T-helper 2 cell (primary cell): ENCODE results near the gene CENATAC.
"Not testable (repeated sequence)": the region's sequence is repeated elsewhere in the genome, so short reads cannot be mapped to it uniquely, and the experiment has no call there.

Experiments used
- DNase-seq, 5 experiments: peaks; one replicate each; pipeline versions ENCODE4 v3.0.0 to v3.0.0-alpha.2; 2012 to 2022
- total RNA-seq, 2 donors: gene quantifications; one replicate each; lab custom pipeline; 2026; lab: John Stamatoyannopoulos, UW

CENATAC gene, protein sequence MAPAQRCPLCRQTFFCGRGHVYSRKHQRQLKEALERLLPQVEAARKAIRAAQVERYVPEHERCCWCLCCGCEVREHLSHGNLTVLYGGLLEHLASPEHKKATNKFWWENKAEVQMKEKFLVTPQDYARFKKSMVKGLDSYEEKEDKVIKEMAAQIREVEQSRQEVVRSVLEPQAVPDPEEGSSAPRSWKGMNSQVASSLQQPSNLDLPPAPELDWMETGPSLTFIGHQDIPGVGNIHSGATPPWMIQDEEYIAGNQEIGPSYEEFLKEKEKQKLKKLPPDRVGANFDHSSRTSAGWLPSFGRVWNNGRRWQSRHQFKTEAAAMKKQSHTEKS
- 82.2 to 98.2 reads per million in 2 donors for total RNA-seq

DNA sequence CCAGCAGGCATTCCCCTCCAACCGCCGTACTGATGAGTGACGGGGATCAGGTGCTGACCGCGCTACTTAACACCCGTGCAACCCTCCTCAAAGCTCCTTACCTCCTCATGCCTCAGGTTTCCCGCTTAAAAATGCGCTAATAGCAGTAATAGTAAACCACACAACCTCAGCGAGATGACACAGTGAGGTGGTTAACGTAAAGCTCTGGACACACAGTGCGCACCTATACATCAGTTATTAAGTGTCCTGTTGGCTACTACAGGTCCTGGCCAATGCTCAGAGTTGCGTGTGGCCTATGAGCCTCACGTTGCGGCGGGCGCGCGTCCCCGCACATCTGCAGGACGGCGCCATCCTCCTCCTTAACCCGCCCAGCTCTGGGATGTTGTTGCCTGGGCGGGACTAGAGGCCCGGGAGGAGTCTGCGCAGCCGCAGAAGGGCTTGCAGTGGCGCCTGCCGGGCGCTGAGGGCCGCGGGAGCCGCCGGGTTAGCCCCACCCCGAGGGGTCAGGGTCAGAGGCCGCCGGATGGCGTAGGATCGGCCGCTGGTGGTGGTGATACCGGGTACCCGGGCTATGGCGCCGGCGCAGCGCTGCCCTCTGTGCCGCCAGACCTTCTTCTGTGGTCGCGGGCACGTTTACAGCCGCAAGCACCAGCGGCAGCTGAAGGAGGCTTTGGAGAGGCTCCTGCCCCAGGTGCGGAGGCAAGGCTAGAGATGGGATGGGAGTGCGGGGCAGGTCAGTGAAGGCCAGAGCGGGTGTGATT, at the start of gene CENATAC:
CENATAC (plus strand) TSS at position 512 of the 761 bp plus-strand sequence; CDS start at position 572, 60 bp downstream.
- peak; percentile 93 to 96 (median 94) for DNase-seq

DNA sequence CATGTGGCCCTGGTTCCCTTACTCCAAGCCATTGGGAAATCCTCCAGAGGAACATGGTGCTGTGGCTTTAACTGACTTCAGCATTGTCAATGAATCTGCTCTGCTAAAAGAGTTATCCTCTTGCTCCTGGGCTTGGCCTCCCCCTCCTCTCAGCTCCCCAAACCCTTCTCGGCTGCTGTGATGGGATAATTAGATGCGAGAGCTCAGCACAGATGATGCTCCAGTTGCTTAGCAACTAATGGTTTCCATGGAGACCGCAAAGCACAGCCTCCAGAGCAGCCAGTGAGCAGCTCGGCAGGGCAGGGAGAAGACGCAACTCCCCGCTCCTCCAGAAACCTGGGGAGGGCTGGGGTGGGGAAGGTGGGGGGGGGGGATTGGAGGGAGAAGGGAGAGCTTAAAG, 44.7 kb upstream of the CENATAC start:
- DNase-seq, result peak in 1 of 5 experiments; percentile 40

DNA sequence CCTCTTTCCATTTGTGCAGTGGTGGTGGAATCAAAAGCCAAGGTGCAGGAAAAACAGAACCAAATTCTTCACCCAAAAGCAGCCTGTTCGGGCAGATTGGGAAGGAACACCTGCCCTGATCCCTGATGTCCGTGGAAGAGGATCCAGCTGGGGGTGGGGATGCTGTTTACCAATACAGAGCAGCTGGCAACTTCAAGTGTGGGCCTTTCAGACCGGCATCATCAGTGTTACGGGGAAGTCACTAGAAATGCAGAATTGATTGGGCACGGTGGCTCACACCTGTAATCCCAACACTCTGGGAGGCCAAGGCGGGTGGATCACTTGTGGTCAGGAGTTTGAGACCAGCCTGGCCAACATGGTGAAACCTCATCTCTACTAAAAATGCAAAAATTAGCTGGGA, 44.0 kb upstream of the CENATAC start:
- DNase-seq, result not testable (repeated sequence)

DNA sequence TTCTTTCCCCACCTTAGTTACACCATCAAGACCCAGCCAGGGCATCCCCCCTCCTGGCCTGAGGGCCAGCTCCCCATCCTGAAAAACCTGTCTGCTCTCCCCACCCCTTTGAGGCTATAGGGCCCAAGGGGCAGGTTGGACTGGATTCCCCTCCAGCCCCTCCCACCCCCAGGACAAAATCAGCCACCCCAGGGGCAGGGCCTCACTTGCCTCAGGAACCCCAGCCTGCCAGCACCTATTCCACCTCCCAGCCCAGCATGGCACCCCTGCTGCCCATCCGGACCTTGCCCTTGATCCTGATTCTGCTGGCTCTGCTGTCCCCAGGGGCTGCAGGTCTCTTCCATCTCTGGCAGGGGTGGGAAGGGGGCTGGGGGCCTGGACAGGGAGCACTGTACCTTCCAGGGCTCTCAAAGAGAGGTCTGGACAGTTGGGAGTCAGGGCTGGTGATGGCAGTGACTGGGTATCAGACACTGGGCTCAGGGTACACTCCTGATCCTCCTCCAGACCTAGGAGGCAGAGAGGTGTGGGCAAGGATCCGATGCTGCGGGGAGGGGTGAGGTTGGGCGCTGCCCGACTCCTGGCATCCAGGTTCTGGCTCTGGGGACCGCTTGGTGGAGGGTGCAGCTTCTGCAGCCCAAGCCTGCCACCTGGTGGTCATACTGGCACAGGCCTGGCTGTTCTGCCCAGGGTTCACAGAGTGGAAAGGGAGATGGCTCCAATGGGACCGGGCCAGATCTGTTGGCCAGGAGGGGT, 41.7 kb upstream of the CENATAC start, which contains the start of gene UPK2:
UPK2 (plus strand) TSS at position 205 of the 753 bp plus-strand sequence; CDS start at position 258, 53 bp downstream.
- peak; percentile 71 to 84 (median 79) for DNase-seq

DNA sequence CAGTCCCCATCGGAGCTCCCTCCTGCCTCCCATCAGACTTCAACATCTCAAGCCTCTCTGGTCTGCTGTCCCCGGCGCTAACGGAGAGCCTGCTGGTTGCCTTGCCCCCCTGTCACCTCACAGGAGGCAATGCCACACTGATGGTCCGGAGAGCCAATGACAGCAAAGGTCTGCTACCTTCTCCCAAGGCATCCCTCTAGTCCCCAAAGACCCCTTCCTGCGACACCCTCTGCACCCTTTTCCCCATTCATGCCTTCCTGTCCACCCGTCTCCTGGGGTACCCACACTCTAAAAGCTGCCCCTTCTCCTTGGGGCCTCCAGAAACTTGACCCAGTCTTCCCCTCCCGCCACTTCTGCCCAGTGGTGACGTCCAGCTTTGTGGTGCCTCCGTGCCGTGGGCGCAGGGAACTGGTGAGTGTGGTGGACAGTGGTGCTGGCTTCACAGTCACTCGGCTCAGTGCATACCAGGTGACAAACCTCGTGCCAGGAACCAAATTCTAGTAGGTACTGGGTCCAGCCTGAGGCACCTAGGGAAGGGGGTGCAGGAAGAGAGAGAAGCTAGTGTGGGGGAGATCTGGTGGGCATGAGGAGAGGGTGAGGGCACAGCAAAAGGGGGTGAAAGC, 41.0 kb upstream of the CENATAC start:
- no peak for DNase-seq

DNA sequence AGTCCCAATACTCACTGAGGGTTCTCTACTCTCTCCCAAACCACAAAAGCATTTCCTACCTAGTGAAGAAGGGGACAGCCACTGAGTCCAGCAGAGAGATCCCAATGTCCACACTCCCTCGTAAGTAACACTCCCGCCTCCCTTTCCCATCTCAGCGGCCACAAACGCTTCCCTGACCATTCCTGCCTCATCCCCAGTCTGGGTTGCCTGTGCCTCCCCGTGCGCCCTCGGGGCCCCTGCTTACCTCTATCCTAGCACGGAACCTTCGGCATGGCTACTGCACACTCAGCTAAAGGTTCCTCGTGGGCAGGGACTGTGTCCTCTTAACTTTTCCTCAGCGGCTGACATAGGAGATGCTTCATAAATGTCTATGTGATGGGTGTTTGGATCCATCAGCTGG, 40.4 kb upstream of the CENATAC start:
- no peak for DNase-seq

DNA sequence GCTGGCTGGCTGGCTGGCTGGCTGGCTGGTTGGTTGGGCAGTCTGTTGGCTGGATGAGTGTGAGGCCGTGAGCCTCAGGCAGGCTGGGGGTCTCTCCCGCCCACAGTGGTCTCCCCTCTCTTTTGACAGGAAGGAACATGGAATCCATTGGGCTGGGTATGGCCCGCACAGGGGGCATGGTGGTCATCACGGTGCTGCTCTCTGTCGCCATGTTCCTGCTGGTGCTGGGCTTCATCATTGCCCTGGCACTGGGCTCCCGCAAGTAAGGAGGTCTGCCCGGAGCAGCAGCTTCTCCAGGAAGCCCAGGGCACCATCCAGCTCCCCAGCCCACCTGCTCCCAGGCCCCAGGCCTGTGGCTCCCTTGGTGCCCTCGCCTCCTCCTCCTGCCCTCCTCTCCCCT, 40.0 kb upstream of the CENATAC start:
- DNase-seq, result no peak

DNA sequence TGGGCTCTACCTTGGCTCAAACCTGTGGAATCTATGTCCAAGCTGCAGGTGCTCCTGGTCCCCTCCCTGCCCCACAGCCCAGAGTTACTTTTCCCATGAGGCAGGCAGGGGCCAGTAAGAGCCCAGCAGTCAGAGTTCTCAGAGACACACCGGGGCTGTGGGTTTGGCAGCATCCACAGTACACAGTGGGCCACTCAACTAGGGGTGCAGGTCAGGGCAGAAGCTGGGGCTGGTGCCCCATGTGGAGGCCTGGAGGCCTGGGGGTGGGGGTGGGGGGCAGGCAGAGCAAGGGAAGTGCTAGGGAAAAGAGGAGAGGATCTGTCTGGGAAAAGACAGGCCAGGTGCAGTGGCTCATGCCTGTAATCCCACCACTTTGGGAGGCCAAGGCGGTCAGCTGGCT, 39.4 kb upstream of the CENATAC start:
- DNase-seq, result no peak

DNA sequence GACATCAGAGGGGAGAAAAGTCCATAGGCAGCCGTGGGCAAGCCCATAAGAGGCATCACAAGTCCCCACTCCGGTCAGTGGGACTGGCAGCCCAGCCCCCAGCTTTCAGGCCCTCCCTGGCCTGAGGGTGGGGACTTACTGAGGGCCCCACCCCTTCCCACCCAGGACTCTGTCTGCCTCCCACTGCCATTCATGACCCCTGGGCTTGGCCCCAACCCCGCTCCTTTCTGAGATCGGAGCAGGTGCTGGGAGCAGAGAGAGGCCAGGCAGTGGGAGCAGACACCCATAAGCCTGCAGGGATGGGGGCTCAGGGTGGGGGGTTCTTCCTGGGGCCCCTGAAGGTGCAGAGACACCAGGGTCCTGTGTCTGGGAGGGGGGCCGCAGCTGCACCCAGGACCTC, 36.7 kb upstream of the CENATAC start:
- DNase-seq, result no peak

DNA sequence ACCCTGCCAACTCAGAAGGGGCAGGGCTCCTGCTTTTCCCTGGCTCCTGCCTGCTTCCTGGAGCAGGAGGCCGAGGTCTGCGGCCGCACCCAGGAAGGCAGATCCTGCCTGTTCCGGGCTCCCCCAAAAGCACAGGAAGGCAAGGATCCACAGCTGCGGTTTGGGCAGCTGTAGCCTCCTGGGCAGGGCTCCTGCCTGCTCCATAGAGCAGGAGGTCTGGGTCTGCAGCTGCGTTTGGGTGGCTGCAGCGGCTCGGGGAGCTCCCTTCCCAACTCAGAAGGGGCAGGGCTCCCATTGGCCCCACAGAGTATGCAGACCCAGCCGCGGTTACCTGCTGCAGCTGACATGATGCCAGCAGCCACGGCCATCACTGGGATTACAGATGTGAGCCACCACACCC, 36.3 kb upstream of the CENATAC start:
- no peak for DNase-seq

DNA sequence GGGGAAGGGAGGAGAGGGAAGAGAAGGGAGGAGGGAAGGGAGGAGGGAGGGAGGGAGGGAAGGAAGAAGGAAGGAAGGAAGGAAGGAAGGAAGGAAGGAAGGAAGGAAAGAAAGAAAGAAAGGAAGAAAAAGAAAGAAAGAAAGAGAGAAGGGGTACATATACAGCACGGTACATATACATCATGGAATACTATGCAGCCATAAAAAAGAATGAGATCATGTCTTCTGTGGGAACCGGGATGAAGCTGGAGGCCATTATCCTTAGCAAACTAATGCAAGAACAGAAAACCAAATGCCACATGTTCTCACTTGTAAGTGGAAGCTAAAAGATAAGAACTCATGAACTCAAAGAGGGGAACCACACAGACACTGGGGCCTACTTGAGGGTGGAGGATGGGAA, 28.4 kb upstream of the CENATAC start:
- DNase-seq, result not testable (repeated sequence)

DNA sequence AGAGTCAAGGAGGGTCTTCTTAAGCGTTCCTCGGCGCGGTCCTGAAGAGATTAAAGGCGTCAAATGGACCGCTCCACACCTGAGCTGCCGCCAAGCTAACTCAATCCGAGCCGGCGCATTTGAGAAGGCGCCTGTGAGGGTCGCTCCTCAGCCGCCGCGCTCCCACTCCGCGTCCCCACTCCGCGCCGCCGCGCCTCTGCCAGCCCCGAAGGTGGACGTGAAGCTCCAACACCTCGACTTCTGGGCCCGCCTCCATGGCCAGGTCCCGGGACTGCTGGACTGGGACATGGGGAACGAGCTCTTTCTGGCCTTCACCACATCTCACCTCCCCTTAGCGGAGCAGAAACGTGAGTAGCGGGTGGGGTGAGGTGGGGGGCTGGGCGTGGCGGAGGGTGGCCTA, 26.3 kb upstream of the CENATAC start, which contains the start of gene FOXR1:
FOXR1 (plus strand) TSS at position 116 of the 400 bp plus-strand sequence; CDS start at position 287, 171 bp downstream.
- DNase-seq, result no peak

DNA sequence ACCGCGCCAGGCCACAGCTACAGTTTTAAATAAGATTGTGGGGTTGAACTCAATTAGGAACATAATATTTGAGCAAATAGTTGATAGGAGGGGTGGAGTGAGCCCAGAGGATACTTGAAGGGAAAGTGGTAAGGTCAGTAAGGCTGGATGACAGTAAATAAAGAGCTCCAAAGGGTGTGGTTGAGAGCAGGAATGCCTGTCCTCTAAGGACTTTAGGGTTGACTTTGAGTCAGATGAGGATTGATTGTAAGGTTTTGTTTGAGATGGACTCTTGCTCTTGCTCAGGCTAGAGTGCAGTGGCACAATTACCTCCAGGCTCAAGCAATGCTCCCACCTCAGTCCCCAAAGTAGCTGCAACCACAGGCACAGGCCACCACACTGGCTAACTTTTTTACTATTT, 24.0 kb upstream of the CENATAC start:
- no peak for DNase-seq

DNA sequence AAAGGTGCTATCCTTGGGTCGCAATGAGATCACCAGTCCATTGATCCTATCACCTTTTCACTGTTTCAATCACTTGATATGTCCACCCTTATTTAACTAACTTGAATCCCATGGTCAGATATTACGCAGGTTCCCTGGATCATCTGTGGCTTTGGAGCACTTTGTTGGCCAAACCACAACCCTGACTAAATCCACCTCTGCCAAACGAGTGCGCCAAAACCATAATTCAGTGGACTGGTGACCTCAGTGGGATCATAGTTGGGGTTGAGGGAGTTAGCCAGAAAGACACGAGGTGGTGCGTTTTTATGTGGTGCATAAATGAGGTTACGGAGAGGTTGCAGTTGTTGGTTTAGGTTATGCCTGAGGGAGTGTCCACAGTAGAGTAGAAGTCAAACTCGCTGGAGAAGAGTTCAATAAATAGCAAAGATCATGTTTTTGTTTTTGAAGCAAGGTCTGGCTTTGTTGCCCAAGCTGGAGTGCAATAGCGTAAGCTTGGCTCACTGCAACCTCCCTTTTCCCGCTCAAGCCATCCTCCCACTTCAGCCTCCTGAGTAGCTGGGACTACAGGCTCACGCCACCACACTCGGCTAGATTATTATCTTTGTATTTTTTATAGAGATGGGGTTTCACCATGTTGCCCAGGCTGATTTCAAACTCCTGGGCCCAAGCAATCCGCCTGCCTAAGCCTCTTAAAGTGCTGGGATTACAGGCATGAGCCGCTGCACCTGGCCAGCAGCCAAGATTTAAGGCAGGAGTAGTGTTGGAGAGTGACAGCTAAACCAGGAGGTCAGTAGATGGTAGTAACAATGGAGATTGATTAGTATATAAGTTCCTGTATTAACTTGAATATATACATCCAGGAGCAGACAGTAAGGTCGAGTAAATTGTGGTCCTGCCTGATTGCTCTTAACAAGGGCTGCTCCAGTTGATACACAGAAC, 21.9 kb upstream of the CENATAC start:
- DNase-seq, result no peak

DNA sequence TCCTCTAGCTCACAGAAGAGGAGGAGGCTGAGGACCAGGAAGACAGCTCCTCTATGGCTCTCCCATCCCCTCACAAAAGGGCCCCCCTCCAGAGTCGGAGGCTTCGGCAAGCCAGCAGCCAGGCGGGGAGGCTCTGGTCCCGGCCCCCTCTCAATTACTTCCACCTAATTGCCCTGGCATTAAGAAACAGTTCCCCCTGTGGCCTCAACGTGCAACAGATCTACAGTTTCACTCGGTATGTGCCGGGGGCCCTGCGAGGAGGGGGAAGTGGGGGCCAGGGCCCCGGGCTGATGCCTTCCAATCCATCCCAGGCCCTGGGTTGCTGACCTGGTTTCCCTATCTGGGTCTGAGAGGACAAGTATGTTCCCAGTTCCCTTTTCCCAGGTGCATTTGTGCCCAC, 18.5 kb upstream of the CENATAC start:
- DNase-seq, result no peak

DNA sequence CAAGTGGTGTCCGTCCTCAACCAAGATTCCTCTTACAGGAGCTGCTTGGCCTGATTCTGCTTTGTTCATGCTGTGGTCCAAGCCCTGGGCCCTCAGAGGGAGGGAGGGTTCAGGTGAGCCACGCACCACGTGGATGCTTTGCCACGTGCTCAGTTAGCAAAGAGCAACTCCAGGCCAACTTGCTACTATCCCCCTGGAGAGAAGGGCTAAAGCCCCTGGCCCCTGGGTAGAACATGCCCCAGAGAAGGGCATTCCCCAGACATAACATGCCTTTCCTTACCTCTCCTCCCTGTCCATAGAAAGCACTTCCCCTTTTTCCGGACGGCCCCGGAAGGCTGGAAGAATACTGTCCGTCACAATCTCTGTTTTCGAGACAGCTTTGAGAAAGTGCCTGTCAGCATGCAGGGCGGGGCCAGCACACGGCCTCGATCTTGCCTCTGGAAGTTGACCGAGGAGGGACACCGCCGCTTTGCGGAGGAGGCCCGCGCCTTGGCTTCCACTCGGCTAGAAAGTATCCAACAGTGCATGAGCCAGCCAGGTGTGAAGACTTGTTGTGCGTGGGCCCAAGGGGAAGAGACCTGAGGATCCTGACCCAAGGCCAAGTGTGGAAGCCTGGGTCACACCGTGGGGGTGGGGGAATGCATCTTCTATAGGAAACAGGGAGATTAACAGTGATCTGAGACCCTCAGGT, 17.6 kb upstream of the CENATAC start:
- no peak for DNase-seq

DNA sequence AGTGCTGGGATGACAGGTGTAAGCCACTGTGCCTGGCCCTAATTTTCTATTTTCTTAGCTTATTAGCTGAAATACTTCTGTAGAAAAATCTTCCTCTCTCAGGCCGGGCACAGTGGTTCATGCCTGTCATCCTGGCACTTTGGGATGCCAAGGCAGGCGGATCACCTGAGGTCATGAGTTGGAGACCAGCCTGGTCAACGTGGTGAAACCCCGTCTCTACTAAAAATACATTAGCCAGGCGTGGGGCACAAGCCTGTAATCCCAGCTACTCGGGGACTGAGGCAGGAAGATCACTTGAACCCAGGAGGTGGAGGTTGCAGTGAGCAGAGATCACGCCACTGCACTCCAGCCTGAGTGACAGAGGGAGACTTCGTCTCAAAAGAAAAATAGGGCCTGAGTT, 13.6 kb upstream of the CENATAC start:
- DNase-seq, result not testable (repeated sequence)

DNA sequence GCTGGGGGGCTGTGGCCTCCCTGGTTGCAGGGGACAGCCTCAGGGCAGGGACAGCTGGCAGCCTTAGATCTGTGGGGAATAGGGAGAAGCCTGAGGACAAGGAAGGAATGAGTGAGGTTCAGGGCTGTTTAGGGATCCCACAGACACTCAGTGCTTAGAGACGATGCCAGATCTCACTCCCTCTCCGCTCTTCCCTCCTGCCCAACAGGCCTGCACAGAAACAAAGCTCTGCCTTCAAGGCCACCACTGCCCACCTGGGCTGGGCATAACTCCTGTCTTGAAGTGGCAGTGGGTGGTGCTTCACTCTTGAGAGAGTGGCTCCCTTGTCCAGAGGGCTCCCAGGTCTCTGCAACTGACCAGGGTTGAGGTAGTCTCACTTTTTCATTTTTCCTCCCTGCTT, 13.1 kb upstream of the CENATAC start:
- no peak for DNase-seq

DNA sequence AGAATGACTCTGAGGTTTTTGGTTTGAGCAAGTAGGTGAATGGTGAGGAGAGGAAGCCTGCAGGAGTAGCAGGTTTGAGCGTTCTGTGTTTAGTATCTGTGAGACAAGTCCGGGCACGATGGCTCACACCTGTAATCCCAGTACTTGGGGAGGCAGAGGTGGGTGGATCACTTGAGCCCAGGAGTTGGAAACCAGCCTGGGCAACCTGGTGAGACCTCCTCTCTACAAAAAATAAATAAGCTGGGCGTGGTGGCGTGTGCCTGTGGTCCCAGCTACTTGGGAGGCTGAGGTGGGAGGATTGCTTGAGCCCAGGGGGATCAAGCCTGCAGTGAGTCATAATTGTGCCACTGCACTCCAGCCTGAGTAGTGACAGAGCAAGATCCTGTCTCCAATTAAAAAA, 9.7 kb upstream of the CENATAC start:
- DNase-seq, result no peak

DNA sequence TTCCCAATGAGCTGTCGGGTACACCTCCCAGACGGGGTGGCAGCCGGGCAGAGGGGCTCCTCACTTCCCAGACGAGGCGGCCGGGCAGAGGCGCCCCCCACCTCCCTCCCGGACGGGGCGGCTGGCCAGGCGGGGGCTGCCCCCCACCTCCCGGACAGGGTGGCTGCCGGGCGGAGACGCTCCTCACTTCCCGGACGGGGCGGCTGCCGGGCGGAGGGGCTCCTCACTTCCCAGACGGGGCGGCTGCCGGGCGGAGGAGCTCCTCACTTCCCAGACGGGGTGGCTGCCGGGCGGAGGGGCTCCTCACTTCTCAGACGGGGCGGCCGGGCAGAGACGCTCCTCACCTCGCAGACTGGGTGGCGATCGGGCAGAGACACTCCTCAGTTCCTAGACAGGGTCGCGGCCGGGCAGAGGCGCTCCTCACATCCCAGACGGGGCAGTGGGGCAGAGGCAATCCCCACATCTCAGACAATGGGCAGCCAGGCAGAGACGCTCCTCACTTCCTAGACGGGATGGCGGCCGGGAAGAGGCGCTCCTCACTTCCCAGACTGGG, 6.4 kb upstream of the CENATAC start:
- not testable (repeated sequence) for DNase-seq
